GM21367 (cell line): Measurements from ENCODE around the gene CDH13.

Experiments
- ATAC-seq: cut with Tn5 transposase; IDR thresholded peaks from one replicate; pipeline ENCODE4 v1.9.1; 2021; ENCODE audit not compliant: unreplicated experiment

The CDH13 gene

GRCh38 chr16:82626791-82627261 lies at the start of gene CDH13:
Gene CDH13, plus strand, starts transcription at chr16:82626969.
- ATAC-seq: no peak

- no peak for ATAC-seq
Observed at GRCh38 chr16:82580298-82580890, 46.4 kb upstream of the CDH13 start.

GRCh38 chr16:82582975-82583374 lies 43.8 kb upstream of the CDH13 start:
- ATAC-seq: no peak

GRCh38 chr16:82583422-82583821 lies 43.3 kb upstream of the CDH13 start:
- ATAC-seq: no peak

- ATAC-seq: no peak
Observed at GRCh38 chr16:82584553-82585152, 42.1 kb upstream of the CDH13 start.

GRCh38 chr16:82585675-82586074 lies 41.1 kb upstream of the CDH13 start:
- ATAC-seq: no peak

- ATAC-seq: no peak
Observed at GRCh38 chr16:82586130-82586529, 40.6 kb upstream of the CDH13 start.

- ATAC-seq: no peak
Observed at GRCh38 chr16:82587289-82587688, 39.5 kb upstream of the CDH13 start.

- no peak for ATAC-seq
Observed at GRCh38 chr16:82589407-82589806, 37.4 kb upstream of the CDH13 start.

- ATAC-seq: no peak
Observed at GRCh38 chr16:82594114-82594513, 32.7 kb upstream of the CDH13 start.

GRCh38 chr16:82598771-82599170 lies 28.0 kb upstream of the CDH13 start:
- ATAC-seq: no peak

- no peak for ATAC-seq
Observed at GRCh38 chr16:82601989-82602640, 24.7 kb upstream of the CDH13 start.

- ATAC-seq: no peak
Observed at GRCh38 chr16:82603784-82604411, 22.9 kb upstream of the CDH13 start.

- no peak for ATAC-seq
Observed at GRCh38 chr16:82605076-82605475, 21.7 kb upstream of the CDH13 start.

- no peak for ATAC-seq
Observed at GRCh38 chr16:82605863-82606620, 20.7 kb upstream of the CDH13 start.

- no peak for ATAC-seq
Observed at GRCh38 chr16:82609140-82609539, 17.6 kb upstream of the CDH13 start.

- no peak for ATAC-seq
Observed at GRCh38 chr16:82612263-82612662, 14.5 kb upstream of the CDH13 start.

GRCh38 chr16:82616356-82616755 lies 10.4 kb upstream of the CDH13 start:
- no peak for ATAC-seq

- ATAC-seq: no peak
Observed at GRCh38 chr16:82621781-82622180, 5.0 kb upstream of the CDH13 start.

GRCh38 chr16:82623241-82623640 lies 3.5 kb upstream of the CDH13 start:
- no peak for ATAC-seq
